Panc1 (cell line): ENCODE results near the gene WNT7A. TPM values are rescaled to one million over a fixed set of nuclear protein-coding genes. Genes with fewer than 3 reads are reported as not detected.

ENCODE experiments used
- ATAC-seq: fragments of 200-7000 bp; cut with Tn5 transposase; 2 replicates; pipeline ENCODE4 v1.9.1; 2020; ENCODE audit warnings: mild to moderate bottlenecking, moderate library complexity
- BruUV-seq: library from RNA; stranded (reverse); fragments of 400-500 nt; replicated peaks from 2 replicates; lab custom pipeline; 2021; lab: Mats Ljungman, UMichigan
- CTCF ChIA-PET: fragments of 300-600 bp; sonication (Branson Sonifier 250); formaldehyde crosslinking; loops from one replicate; lab custom pipeline; 2022; ENCODE audit warnings: antibody characterized with exemption; lab: Charles Lee
- POLR2A ChIA-PET: fragments of 300-600 bp; sonication (Branson Sonifier 250); formaldehyde crosslinking; loops from one replicate; lab custom pipeline; 2022; ENCODE audit warnings: antibody characterized with exemption; lab: Charles Lee
- DNase-seq: peaks from one replicate; pipeline ENCODE4 v3.0.0-alpha.2; 2010; ENCODE audit warnings: low read depth, low spot score
- H3K27ac ChIP-seq: 2 replicates; pipeline ENCODE4 v1.5.1; 2011; ENCODE audit warnings: mild to moderate bottlenecking, low read length, inconsistent platforms
- H3K27me3 ChIP-seq: fragments of 200-500 bp; sonication (Bioruptor generic); 2 replicates; pipeline ENCODE4 v1.6.0; 2014; ENCODE audit warnings: low read length, inconsistent platforms; ENCODE audit not compliant: control insufficient read depth, insufficient read depth
- H3K36me3 ChIP-seq: fragments of 200-500 bp; sonication (Bioruptor generic); 2 replicates; pipeline ENCODE4 v1.5.1; 2014; ENCODE audit warnings: inconsistent platforms, mild to moderate bottlenecking, low read length, moderate library complexity; ENCODE audit not compliant: control insufficient read depth, insufficient read depth
- H3K4me1 ChIP-seq: 2 replicates; pipeline ENCODE4 v1.5.1; 2011; ENCODE audit warnings: inconsistent platforms, mild to moderate bottlenecking, low read length, moderate library complexity; ENCODE audit not compliant: control insufficient read depth, insufficient read depth
- H3K4me3 ChIP-seq, 2 experiments: 2 replicates each; pipeline ENCODE4 v1.5.1; 2011 to 2012; ENCODE audit warnings: low read depth in 2 of 2, low read length in 2 of 2, mild to moderate bottlenecking in 2 of 2, inconsistent platforms in 1 of 2, moderate library complexity in 1 of 2
- H3K9me3 ChIP-seq: fragments of 200-500 bp; sonication (Bioruptor generic); 2 replicates; pipeline ENCODE4 v1.5.1; 2014; ENCODE audit warnings: low read depth, mild to moderate bottlenecking, inconsistent platforms, low read length, moderate library complexity; ENCODE audit not compliant: control insufficient read depth, insufficient read depth
- CTCF ChIP-seq: fragments of 450-650 bp; IDR thresholded peaks from 2 replicates; pipeline ENCODE4 v1.5.1; 2017; ENCODE audit warnings: mild to moderate bottlenecking
- POLR2AphosphoS5 ChIP-seq: IDR thresholded peaks from 2 replicates; pipeline ENCODE4 v1.6.1; 2012; ENCODE audit warnings: mild to moderate bottlenecking, low read depth, low read length, moderate library complexity
- REST ChIP-seq, 2 experiments: IDR thresholded peaks; 2 replicates each; pipeline ENCODE4 v1.6.1; 2011 to 2012; ENCODE audit warnings: low read depth in 2 of 2, control low read depth in 1 of 2, low read length in 1 of 2, mild to moderate bottlenecking in 1 of 2, moderate library complexity in 1 of 2; ENCODE audit not compliant: insufficient read depth in 1 of 2
- SIN3A ChIP-seq: IDR thresholded peaks from 2 replicates; pipeline ENCODE4 v1.6.1; 2012; ENCODE audit warnings: low read depth, mild to moderate bottlenecking, low read length, moderate library complexity, borderline replicate concordance; ENCODE audit not compliant: insufficient read depth
- TCF7L2 ChIP-seq: IDR thresholded peaks from 2 replicates; pipeline ENCODE4 v1.6.1; 2011; ENCODE audit warnings: mild to moderate bottlenecking, low read depth, low read length, inconsistent platforms
- in situ Hi-C: cut with HindIII; loops from 2 replicates; pipeline ENCODE4 v1.10.0; 2016; ENCODE audit warnings: low sequenced_read_pairs, low pct_unique_long_range_greater_than_20kb
- intact Hi-C: fragments of 100-400 bp; cut with micrococcal nuclease; formaldehyde crosslinking; loops from one replicate; pipeline ENCODE4 v1.10.0; 2022; ENCODE audit not compliant: unreplicated experiment
- total RNA-seq: library from RNA; stranded (reverse); gene quantifications from one replicate; pipeline ENCODE4 v1.2.1, GENCODE V29; 2021; ENCODE audit not compliant: unreplicated experiment

Gene WNT7A
- total RNA-seq, 1 experiment from 2014 or later = not detected

- Histone ChIP-seq H3K36me3 (no peaks in the 10 kb centered on the region), H3K9me3 (no peaks in the 10 kb centered on the region), H3K27me3 (peaks cover 13% of the 10 kb centered on the region), H3K4me3 (no peak overlapping the region), H3K27ac (no peak overlapping the region), H3K4me1 (no peaks in the 10 kb centered on the region)
- no peak for ATAC-seq
- TF ChIP-seq REST (IDR thresholded peaks at IDR 0.05; ENCODE audit: insufficient read depth in 1 of 2, low read depth in 2 of 2, low read length in 1 of 2) (no peak), CTCF (no peak), SIN3A (no peak), POLR2AphosphoS5 (no peak), TCF7L2 (no peak)
- no peak for DNase-seq
- intact Hi-C loops = no loop called here
- no TSS peak for BruUV-seq
- CTCF ChIA-PET = no interaction called here
- POLR2A ChIA-PET = interaction anchor here (0.7 kb wide), 1 partner anchor 9 kb away, joined by 3 read pairs; no protein-coding TSS in a partner anchor
- in situ Hi-C loops = no loop called here
These were observed 6.1 kb downstream of the WNT7A start for GRCh38 chr3:13873818-13874217.

- BruUV-seq = no TSS peak
- no peak for TF ChIP-seq REST (IDR thresholded peaks at IDR 0.05; ENCODE audit: insufficient read depth in 1 of 2, low read depth in 2 of 2, low read length in 1 of 2)
- no peak for TF ChIP-seq CTCF
- TF ChIP-seq TCF7L2 = no peak
- no peak for TF ChIP-seq POLR2AphosphoS5
- no peak for TF ChIP-seq SIN3A
- DNase-seq = no peak
- POLR2A ChIA-PET = no interaction called here
- Histone ChIP-seq H3K4me3 (no peak overlapping the region), H3K27ac (no peak overlapping the region), H3K4me1 (no peaks in the 10 kb centered on the region), H3K27me3 (peaks cover 8% of the 10 kb centered on the region), H3K36me3 (no peaks in the 10 kb centered on the region), H3K9me3 (no peaks in the 10 kb centered on the region)
- CTCF ChIA-PET = no interaction called here
- no peak for ATAC-seq
- intact Hi-C loops (no loop called here), in situ Hi-C loops (no loop called here)
These were observed 7.4 kb downstream of the WNT7A start for GRCh38 chr3:13872451-13872850.
